HFF-Myc (cell line): ENCODE results near the gene CDH12.
"Not testable (repeated sequence)": the region's sequence is repeated elsewhere in the genome, so short reads cannot be mapped to it uniquely, and the experiment has no call there.

Source experiments
- DNase-seq: peaks from one replicate; pipeline ENCODE4 v3.0.0-alpha.2; 2011; ENCODE audit warnings: low read depth; ENCODE audit errors: extremely low read depth
- H3K4me3 ChIP-seq: replicated peaks from 2 replicates; pipeline ENCODE4 v1.5.1; 2011; ENCODE audit warnings: low read depth, mild to moderate bottlenecking, control low read depth, low read length
- TF ChIP-seq, protein P1 (sequence below): IDR thresholded peaks from 2 replicates; pipeline ENCODE4 v1.5.1; 2012; ENCODE audit warnings: mild to moderate bottlenecking, low read depth, low read length, control low read depth; ENCODE audit errors: missing control alignments

Gene CDH12

DNA sequence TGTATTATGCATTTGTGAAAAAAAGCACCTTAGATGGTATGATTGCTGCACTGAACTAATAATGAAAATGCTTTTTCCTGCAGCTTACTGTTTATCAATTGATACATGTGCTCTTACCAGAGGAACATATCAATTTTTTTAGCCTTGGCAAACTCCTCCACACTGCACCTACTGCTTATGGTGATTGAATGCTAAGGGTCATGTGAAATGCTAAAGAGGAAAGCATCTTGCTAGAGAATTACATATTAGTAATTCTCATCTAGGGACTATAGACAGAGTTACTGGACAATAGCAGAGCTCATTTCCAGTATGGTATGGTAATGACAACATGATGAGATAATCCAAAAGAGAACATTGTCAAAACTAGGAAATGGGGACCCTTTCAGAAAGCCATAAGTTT, 817.1 kb downstream of the CDH12 start:
- DNase-seq = no peak
- no peak overlapping the region for H3K4me3 ChIP-seq
- TF ChIP-seq, protein P1, sequence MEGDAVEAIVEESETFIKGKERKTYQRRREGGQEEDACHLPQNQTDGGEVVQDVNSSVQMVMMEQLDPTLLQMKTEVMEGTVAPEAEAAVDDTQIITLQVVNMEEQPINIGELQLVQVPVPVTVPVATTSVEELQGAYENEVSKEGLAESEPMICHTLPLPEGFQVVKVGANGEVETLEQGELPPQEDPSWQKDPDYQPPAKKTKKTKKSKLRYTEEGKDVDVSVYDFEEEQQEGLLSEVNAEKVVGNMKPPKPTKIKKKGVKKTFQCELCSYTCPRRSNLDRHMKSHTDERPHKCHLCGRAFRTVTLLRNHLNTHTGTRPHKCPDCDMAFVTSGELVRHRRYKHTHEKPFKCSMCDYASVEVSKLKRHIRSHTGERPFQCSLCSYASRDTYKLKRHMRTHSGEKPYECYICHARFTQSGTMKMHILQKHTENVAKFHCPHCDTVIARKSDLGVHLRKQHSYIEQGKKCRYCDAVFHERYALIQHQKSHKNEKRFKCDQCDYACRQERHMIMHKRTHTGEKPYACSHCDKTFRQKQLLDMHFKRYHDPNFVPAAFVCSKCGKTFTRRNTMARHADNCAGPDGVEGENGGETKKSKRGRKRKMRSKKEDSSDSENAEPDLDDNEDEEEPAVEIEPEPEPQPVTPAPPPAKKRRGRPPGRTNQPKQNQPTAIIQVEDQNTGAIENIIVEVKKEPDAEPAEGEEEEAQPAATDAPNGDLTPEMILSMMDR = no peak

DNA sequence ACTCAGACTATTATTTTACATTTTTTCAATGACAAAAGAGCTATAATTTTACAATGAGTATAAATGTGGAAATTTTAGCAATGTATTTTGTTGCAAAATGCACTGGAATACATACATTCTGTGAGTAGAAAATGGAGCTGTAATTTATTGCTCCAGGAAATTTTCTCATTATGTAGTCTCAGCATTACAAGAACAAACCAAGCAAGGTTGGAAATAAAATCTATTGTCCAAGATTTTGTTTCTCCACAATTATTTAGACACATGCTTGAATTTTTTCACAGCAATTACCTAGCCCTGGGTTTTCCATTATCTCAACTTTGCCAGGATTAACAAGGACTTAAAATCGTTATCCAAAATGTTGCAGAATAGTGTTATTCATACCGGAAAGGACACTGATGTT, 820.1 kb downstream of the CDH12 start:
- DNase-seq = no peak
- no peak overlapping the region for H3K4me3 ChIP-seq
- TF ChIP-seq, protein P1 = no peak

DNA sequence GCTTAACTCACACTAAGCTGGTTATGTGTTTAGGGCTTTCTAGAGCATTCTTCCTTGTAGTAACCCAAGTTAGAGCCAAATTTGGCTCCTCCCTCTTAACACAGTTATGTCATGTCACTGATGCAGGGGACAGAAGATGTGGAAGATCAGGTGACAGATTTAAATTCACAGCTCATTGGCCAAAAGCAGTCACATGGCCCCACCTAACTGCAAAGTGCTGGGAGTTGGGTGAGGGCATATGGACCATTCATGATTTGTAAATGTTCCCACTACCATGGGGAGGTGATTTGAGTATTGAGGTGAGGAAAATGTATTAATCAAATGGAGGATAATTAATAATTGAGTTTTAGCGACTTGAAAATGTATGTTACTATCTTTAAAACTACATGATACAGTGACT, 829.4 kb downstream of the CDH12 start:
- no peak overlapping the region for H3K4me3 ChIP-seq
- TF ChIP-seq, protein P1 = no peak
- no peak for DNase-seq

DNA sequence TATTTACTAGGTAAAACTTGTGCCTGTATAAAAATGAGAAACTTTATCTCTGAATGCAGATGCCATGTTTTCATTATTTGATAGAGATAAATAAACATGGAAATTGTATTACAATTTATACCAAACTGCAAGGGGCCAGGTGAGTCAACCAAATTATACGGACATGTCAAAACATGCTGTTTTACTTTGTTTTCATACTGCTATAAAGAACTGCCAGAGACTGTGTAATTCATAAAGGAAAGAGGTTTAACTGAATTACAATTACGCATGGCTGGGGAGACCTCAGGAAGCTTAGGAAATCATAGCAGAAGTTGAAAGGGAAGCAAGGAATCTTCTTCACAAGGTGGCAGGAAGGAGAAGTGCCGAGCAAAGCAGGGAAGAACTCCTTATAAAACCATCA, 840.3 kb downstream of the CDH12 start:
- DNase-seq, H3K4me3 ChIP-seq: not testable (repeated sequence)

DNA sequence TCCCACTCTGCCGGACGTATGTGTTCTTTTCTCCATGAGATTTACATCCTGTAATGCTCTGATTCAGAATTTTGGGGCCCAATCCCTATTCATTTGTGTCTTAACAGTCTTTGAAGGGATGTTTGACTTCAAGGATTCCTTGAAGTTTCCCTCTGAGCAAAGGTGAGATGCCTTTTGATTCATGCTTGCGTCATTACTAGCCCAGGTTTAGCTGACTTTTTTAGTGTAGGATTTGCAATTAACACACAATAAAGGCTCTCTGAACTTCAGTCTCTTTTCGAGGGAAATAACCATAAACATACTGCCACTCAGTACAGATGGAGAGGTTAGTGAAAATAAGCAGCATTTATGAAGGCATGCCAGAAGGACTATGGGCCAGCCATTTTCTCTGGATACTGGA, 842.3 kb downstream of the CDH12 start:
- DNase-seq, H3K4me3 ChIP-seq: not testable (repeated sequence)

DNA sequence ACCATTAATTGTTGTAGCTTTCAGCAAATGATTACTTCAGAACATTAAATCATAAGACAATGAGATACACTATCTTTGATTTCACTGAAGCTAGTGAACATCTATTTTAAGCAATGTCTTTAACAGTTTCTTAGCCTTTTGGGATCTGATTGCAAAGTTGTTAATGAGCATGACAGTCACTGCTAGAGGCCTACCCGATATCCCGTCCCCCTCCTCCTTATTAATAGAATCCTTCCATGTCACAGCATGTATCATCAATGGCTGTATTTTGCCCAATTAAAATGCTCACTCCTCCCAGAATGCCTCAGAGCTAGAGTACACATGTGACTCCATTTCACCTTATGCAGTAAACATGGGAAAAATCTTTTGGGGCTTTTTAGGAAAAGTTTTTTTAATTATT, 852.0 kb downstream of the CDH12 start:
- H3K4me3 ChIP-seq, DNase-seq: not testable (repeated sequence)

DNA sequence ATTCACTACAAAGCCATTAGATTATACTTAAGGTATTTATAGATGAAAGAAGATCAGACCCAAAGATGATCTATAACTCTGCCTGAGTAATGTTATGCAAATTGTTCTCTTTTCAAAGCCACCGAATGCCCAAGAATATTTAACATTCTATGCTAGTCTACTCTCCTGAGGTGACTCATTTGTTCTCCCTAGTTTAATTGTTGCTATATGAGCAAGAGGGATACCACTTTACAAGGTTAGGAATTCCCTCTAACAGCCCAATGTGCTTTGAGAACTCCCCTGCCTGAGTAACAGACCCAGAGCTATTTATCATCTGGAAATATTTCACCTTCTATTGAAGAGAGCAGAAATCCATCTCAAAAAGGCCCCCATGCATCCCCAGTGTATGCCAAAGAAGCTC, 867.3 kb downstream of the CDH12 start:
- not testable (repeated sequence) for DNase-seq, H3K4me3 ChIP-seq

DNA sequence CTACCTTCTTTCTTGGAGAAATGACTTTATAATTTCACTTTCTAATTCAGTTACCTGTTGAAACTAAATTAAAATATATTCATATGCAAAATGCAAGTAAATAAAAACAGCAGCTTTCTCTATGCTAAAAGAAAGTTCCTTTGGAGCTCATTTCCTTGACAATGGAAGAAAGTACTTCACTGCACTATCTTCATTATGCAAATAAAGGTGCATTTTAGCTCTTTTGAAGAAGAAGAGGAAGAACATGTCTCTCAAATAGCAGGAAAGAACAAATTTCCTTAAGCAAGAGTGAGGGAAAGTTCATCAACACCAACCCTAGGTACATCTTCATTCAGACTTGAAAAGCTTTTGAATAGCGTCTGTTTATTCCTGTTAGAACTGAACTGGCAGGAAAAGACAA, 901.6 kb downstream of the CDH12 start:
- H3K4me3 ChIP-seq, DNase-seq: not testable (repeated sequence)

DNA sequence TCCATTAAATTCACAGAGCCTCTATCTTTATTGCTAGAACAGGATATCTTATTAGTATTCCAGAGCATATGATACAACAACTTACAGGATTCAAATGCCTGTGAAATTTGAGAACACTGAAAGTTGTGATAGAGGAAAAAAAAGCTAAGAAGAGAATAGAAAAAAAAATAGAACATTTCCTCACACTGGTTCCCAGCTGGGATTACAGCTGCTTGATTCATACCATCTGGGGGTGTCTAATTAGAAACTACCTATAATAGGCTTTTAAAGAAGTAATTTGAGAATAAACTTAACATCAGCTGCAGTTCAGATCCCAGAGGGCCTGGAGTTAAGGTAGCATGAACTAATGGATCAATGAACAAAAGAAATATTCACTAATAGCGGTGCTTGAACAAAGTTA, 922.0 kb downstream of the CDH12 start:
- no peak overlapping the region for H3K4me3 ChIP-seq
- no peak for DNase-seq
- TF ChIP-seq, protein P1 = no peak

DNA sequence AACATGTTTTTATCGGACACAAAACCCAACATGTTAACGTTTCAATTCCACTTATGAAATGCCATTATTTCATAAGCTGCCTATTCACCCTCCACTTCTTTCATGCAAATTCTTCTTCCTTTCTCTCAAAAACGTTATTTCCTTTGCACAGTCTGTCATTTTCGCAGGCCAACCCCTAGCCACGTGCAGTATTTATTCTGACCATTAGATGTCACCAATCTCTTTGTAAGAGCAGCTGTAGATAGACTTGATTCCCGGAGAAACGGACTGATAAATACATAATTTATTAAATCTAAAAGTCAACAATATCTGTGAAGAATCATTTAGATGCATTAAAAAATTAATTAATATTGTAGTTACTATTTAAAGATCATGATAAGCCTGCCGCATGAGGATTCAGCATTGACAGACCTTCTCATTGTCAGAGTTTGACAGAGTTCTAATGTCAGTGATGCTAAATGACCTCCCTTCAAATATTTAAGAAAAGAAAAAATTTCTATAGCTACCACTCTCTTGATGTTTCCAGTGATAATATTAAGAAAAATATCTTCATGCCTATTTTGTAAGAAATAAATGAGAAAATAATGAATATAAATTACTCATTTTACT, 933.6 kb downstream of the CDH12 start:
- no peak overlapping the region for H3K4me3 ChIP-seq
- TF ChIP-seq, protein P1 = peak; percentile 31
- peak; percentile 3 for DNase-seq
